Neural cell (in vitro differentiated cells): ENCODE measurements around the gene COL3A1. TPM values are rescaled to one million over a fixed set of nuclear protein-coding genes. Genes with fewer than 3 reads are reported as not detected.

Experiments
- H2AFZ ChIP-seq: fragments of 200-600, 300-800 bp; sonication (generic), shearing (Covaris generic); 2 replicates; pipeline ENCODE4 v1.6.0; 2014; ENCODE audit warnings: low read depth, mild to moderate bottlenecking, antibody characterized with exemption, low read length, moderate library complexity
- H3F3A ChIP-seq: fragments of 200-600 bp; shearing (Covaris generic); 2 replicates; pipeline ENCODE4 v1.6.1; 2016; ENCODE audit warnings: mild to moderate bottlenecking, moderate library complexity, mixed read lengths, antibody characterized with exemption, low read length; ENCODE audit not compliant: insufficient read depth, poor library complexity, severe bottlenecking
- H3K27ac ChIP-seq: fragments of 200-600, 300-800 bp; sonication (generic), shearing (Covaris generic); 2 replicates; pipeline ENCODE4 v1.5.1; 2014; ENCODE audit warnings: mild to moderate bottlenecking, low read length, moderate library complexity
- H3K27me3 ChIP-seq: fragments of 300-800, 200-600 bp; sonication (generic), shearing (Covaris generic); 2 replicates; pipeline ENCODE4 v1.6.0; 2014; ENCODE audit warnings: mild to moderate bottlenecking, low read depth, low read length, moderate library complexity; ENCODE audit not compliant: insufficient read depth
- H3K36me3 ChIP-seq: fragments of 300-800, 200-600 bp; sonication (generic), shearing (Covaris generic); 2 replicates; pipeline ENCODE4 v1.5.1; 2014; ENCODE audit warnings: mild to moderate bottlenecking, antibody characterized with exemption, low read length, moderate library complexity; ENCODE audit not compliant: insufficient read depth
- H3K4me2 ChIP-seq: fragments of 300-800, 200-600 bp; sonication (generic), shearing (Covaris generic); 2 replicates; pipeline ENCODE4 v1.6.0; 2014; ENCODE audit warnings: mild to moderate bottlenecking, low read length
- H3K4me3 ChIP-seq: fragments of 300-800, 200-600 bp; sonication (generic), shearing (Covaris generic); 2 replicates; pipeline ENCODE4 v1.5.1; 2014; ENCODE audit warnings: mild to moderate bottlenecking, low read length, moderate library complexity
- H3K79me2 ChIP-seq: fragments of 200-600 bp; shearing (Covaris generic); replicated peaks from 2 replicates; pipeline ENCODE4 v1.6.0; 2014; ENCODE audit warnings: mild to moderate bottlenecking, low read length, moderate library complexity; ENCODE audit not compliant: insufficient read depth
- H3K9ac ChIP-seq: fragments of 300-800, 200-600 bp; sonication (generic), shearing (Covaris generic); 2 replicates; pipeline ENCODE4 v1.6.1; 2016; ENCODE audit warnings: mild to moderate bottlenecking, low read length, mixed read lengths
- H3K9me2 ChIP-seq: fragments of 200-600 bp; shearing (Covaris generic); 2 replicates; pipeline ENCODE4 v1.6.1; 2016; ENCODE audit warnings: mild to moderate bottlenecking, low read length, mixed read lengths; ENCODE audit not compliant: insufficient read depth
- H3K9me3 ChIP-seq: fragments of 200-600, 300-800 bp; sonication (generic), shearing (Covaris generic); 2 replicates; pipeline ENCODE4 v1.6.1; 2016; ENCODE audit warnings: mild to moderate bottlenecking, mixed run types, low read length, moderate library complexity, mixed read lengths
- H4K20me1 ChIP-seq: fragments of 200-600 bp; shearing (Covaris generic); 2 replicates; pipeline ENCODE4 v1.6.1; 2016; ENCODE audit warnings: mild to moderate bottlenecking, mixed run types; ENCODE audit not compliant: insufficient read depth
- EP300 ChIP-seq: fragments of 450-650 bp; conservative IDR thresholded peaks from 2 replicates; pipeline ENCODE4 v1.6.1; 2014; ENCODE audit warnings: antibody characterized with exemption, mild to moderate bottlenecking, moderate library complexity; ENCODE audit not compliant: poor library complexity, severe bottlenecking
- EZH2 ChIP-seq: fragments of 200-600, 300-800 bp; shearing (Covaris generic), sonication (generic); IDR thresholded peaks from 2 replicates; pipeline ENCODE4 v1.6.1; 2014; ENCODE audit warnings: antibody characterized with exemption, low read length, borderline replicate concordance, mild to moderate bottlenecking; ENCODE audit not compliant: insufficient read depth, poor library complexity, severe bottlenecking
- MXI1 ChIP-seq: fragments of 450-650 bp; conservative IDR thresholded peaks from 2 replicates; pipeline ENCODE4 v1.6.1; 2014; ENCODE audit warnings: antibody characterized with exemption, mild to moderate bottlenecking; ENCODE audit not compliant: poor library complexity, severe bottlenecking
- POLR2AphosphoS5 ChIP-seq: IDR thresholded peaks from 2 replicates; pipeline ENCODE4 v1.6.1; 2012
- RAD21 ChIP-seq: fragments of 450-650 bp; conservative IDR thresholded peaks from 2 replicates; pipeline ENCODE4 v1.6.1; 2014; ENCODE audit warnings: antibody characterized with exemption, mild to moderate bottlenecking, moderate library complexity
- SMC3 ChIP-seq: fragments of 450-650 bp; conservative IDR thresholded peaks from 2 replicates; pipeline ENCODE4 v1.6.1; 2014; ENCODE audit warnings: antibody characterized with exemption, mild to moderate bottlenecking, moderate library complexity; ENCODE audit not compliant: poor library complexity
- TAF1 ChIP-seq: IDR thresholded peaks from 2 replicates; pipeline ENCODE4 v1.6.1; 2012; ENCODE audit warnings: low read depth
- polyA plus RNA-seq: library from polyadenylated mRNA; depleted of rRNA; stranded (reverse); fragments of >200 nt; gene quantifications from 2 replicates; pipeline ENCODE4 v1.2.3, GENCODE V29; 2014
- TF ChIP-seq, protein P1 (sequence below): fragments of 450-650 bp; IDR thresholded peaks from 2 replicates; pipeline ENCODE4 v1.5.1; 2014; ENCODE audit warnings: antibody characterized with exemption, mild to moderate bottlenecking, moderate library complexity; ENCODE audit not compliant: poor library complexity, severe bottlenecking
- TF ChIP-seq, protein P2 (sequence below): IDR thresholded peaks from 2 replicates; pipeline ENCODE4 v1.6.1; 2012; ENCODE audit warnings: borderline replicate concordance

COL3A1 gene
- polyA plus RNA-seq, 1 donor from 2014 or later, result 1.3 TPM

DNA sequence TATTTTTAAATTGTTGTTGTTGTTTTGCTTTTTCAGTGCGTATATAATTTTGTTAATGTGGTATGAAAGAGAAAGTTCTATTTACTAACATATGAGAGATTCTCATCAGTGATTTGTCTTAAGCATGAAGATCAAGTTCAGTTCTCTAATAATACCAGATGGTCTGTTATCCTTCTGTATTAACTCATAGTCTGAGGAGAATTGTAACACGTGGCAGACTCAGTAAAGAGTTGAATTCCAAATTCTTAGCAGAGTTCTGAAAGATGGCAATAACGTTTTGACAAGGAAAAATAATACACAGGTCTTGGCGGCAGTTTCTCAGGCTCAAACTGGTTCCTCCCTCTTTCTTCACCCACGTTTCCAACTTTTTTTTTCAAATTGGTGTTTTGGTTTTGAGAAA lies 17.2 kb upstream of the COL3A1 start:
- TF ChIP-seq EZH2 (no peak), SMC3 (no peak)
- no peaks in the 10 kb centered on the region for H3K27me3 ChIP-seq
- no peak overlapping the region for H2AFZ ChIP-seq
- H3K36me3 ChIP-seq, result no peaks in the 10 kb centered on the region
- H3K4me2 ChIP-seq, result no peak overlapping the region
- H3K79me2 ChIP-seq, result no peaks in the 10 kb centered on the region
- H3K27ac ChIP-seq, result no peak overlapping the region
- no peaks in the 10 kb centered on the region for H3F3A ChIP-seq
- no peak overlapping the region for H3K9ac ChIP-seq
- no peaks in the 10 kb centered on the region for H3K9me3 ChIP-seq
- no peak overlapping the region for H3K4me3 ChIP-seq
- H3K9me2 ChIP-seq, result no peaks in the 10 kb centered on the region
- H4K20me1 ChIP-seq, result no peaks in the 10 kb centered on the region

DNA sequence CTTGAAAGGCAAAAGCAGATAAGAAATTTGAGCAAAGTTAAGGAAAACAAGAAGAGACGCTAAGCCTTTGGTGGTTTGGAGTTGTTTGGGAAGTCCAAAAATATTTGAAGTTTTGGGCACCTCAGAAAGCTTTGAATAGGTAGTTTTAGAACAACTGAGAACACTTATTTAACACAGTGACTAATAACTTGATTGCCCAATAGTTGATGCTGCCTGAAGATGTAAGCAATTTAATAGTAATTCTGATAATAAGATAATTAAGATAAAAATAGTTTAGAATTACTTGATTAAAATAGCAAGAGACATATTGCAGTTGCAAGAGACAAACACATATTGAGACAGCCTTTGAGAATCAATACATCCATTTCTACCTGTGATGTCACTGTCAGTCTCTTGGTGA lies 16.5 kb upstream of the COL3A1 start:
- H3F3A ChIP-seq, result no peaks in the 10 kb centered on the region
- H3K9me2 ChIP-seq, result no peaks in the 10 kb centered on the region
- no peak overlapping the region for H3K9ac ChIP-seq
- no peaks in the 10 kb centered on the region for H3K9me3 ChIP-seq
- no peaks in the 10 kb centered on the region for H3K27me3 ChIP-seq
- H4K20me1 ChIP-seq, result no peaks in the 10 kb centered on the region
- TF ChIP-seq MXI1 (no peak), POLR2AphosphoS5 (no peak), RAD21 (no peak), TAF1 (no peak), EZH2 (no peak), EP300 (no peak), SMC3 (no peak)
- TF ChIP-seq, protein P1, sequence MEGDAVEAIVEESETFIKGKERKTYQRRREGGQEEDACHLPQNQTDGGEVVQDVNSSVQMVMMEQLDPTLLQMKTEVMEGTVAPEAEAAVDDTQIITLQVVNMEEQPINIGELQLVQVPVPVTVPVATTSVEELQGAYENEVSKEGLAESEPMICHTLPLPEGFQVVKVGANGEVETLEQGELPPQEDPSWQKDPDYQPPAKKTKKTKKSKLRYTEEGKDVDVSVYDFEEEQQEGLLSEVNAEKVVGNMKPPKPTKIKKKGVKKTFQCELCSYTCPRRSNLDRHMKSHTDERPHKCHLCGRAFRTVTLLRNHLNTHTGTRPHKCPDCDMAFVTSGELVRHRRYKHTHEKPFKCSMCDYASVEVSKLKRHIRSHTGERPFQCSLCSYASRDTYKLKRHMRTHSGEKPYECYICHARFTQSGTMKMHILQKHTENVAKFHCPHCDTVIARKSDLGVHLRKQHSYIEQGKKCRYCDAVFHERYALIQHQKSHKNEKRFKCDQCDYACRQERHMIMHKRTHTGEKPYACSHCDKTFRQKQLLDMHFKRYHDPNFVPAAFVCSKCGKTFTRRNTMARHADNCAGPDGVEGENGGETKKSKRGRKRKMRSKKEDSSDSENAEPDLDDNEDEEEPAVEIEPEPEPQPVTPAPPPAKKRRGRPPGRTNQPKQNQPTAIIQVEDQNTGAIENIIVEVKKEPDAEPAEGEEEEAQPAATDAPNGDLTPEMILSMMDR, result no peak
- TF ChIP-seq, protein P2, sequence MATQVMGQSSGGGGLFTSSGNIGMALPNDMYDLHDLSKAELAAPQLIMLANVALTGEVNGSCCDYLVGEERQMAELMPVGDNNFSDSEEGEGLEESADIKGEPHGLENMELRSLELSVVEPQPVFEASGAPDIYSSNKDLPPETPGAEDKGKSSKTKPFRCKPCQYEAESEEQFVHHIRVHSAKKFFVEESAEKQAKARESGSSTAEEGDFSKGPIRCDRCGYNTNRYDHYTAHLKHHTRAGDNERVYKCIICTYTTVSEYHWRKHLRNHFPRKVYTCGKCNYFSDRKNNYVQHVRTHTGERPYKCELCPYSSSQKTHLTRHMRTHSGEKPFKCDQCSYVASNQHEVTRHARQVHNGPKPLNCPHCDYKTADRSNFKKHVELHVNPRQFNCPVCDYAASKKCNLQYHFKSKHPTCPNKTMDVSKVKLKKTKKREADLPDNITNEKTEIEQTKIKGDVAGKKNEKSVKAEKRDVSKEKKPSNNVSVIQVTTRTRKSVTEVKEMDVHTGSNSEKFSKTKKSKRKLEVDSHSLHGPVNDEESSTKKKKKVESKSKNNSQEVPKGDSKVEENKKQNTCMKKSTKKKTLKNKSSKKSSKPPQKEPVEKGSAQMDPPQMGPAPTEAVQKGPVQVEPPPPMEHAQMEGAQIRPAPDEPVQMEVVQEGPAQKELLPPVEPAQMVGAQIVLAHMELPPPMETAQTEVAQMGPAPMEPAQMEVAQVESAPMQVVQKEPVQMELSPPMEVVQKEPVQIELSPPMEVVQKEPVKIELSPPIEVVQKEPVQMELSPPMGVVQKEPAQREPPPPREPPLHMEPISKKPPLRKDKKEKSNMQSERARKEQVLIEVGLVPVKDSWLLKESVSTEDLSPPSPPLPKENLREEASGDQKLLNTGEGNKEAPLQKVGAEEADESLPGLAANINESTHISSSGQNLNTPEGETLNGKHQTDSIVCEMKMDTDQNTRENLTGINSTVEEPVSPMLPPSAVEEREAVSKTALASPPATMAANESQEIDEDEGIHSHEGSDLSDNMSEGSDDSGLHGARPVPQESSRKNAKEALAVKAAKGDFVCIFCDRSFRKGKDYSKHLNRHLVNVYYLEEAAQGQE, result no peak
- no peak overlapping the region for H3K4me3 ChIP-seq
- no peak overlapping the region for H3K4me2 ChIP-seq
- no peak overlapping the region for H3K27ac ChIP-seq
- no peaks in the 10 kb centered on the region for H3K36me3 ChIP-seq
- H2AFZ ChIP-seq, result no peak overlapping the region
- H3K79me2 ChIP-seq, result no peaks in the 10 kb centered on the region

DNA sequence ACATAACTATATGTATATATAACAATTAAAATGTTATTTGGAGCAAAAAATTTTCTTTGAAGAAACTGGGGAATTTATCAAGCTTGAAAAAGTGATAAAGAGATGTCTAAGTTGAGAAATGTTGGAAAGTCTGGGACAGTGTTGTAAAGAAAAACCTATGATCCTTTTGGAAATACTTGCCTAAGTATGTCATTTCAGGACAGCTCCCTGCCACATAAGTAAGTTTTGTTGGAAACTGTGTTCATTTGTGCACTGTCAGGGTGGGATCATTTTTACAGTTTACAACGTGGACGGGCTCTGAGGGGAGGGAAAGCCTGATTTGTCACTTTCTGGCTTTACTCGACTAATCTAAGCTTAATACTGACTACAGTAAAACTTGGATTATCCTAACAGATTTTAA lies 10.4 kb upstream of the COL3A1 start:
- no peak for TF ChIP-seq EP300
- no peak for TF ChIP-seq MXI1
- TF ChIP-seq, protein P1, result no peak
- TF ChIP-seq, protein P2, result no peak
- no peak for TF ChIP-seq SMC3
- no peak for TF ChIP-seq TAF1
- no peak for TF ChIP-seq EZH2
- no peak for TF ChIP-seq RAD21
- TF ChIP-seq POLR2AphosphoS5, result no peak
- H3K9me3 ChIP-seq, result no peaks in the 10 kb centered on the region
- no peaks in the 10 kb centered on the region for H3K27me3 ChIP-seq
- no peaks in the 10 kb centered on the region for H4K20me1 ChIP-seq
- H2AFZ ChIP-seq, result no peak overlapping the region
- no peaks in the 10 kb centered on the region for H3F3A ChIP-seq
- no peak overlapping the region for H3K9ac ChIP-seq
- no peaks in the 10 kb centered on the region for H3K9me2 ChIP-seq
- H3K36me3 ChIP-seq, result no peaks in the 10 kb centered on the region
- H3K4me3 ChIP-seq, result no peak overlapping the region
- no peak overlapping the region for H3K4me2 ChIP-seq
- no peak overlapping the region for H3K27ac ChIP-seq
- no peaks in the 10 kb centered on the region for H3K79me2 ChIP-seq
